HUDEP-2 (cell line): ENCODE results near the gene GPR171.
"Not testable (repeated sequence)": the region's sequence is repeated elsewhere in the genome, so short reads cannot be mapped to it uniquely, and the experiment has no call there.

Experiments
- DNase-seq, 76 experiments: peaks; one replicate each; lab custom pipeline; 2025; ENCODE audit not compliant: unreplicated experiment in 76 of 76; lab: John Stamatoyannopoulos, UW

GPR171 gene, protein sequence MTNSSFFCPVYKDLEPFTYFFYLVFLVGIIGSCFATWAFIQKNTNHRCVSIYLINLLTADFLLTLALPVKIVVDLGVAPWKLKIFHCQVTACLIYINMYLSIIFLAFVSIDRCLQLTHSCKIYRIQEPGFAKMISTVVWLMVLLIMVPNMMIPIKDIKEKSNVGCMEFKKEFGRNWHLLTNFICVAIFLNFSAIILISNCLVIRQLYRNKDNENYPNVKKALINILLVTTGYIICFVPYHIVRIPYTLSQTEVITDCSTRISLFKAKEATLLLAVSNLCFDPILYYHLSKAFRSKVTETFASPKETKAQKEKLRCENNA

DNA sequence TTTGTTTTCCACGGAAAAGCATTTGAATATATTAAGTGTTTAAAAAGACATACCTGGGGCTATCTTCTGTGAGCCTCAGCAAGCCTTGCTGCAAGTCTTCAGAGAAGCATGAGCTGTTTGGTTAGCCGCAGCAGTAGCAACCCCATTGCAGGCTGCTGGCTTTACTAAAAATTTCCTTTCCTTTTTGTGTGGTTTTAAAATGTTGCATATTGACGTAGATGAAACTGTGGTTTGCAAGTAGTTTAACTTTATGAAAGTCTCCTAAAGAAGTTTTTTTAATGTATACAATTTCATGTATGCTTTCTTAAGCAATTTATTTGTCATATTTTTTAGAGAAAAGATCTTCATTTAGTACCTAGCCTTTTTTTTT, at the start of gene GPR171:
GPR171 (minus strand) TSS at position 166 of the 370 bp plus-strand sequence. CDS start 3,830 bp downstream, outside the sequence.
- no peak for DNase-seq

DNA sequence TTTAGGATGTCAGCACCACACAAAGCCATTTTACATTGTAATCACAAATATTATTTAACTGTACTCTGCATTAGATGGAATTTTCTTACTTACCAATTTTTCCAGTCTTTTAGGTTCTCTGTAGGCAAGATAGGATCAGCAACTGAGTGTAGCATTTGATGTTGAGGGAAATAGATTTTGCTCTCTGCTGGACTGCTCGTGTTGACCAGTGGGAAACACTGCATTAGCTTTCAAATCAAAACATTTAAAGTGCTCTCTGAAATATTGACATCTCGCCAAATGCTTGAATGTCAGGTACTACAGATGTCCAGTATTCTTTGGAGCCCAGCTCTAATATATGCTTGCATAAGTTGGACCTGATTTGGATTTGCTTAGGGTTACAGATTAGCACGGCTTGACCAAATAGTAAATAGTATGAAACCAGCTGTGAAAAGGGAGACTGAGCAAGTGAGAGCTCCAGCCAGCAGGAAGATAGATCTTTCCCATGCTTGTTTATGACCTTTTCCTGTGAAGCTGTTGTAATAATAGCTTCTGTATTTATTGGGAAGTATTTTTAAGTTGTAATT, 45.8 kb upstream of the GPR171 start:
- DNase-seq, result no peak

DNA sequence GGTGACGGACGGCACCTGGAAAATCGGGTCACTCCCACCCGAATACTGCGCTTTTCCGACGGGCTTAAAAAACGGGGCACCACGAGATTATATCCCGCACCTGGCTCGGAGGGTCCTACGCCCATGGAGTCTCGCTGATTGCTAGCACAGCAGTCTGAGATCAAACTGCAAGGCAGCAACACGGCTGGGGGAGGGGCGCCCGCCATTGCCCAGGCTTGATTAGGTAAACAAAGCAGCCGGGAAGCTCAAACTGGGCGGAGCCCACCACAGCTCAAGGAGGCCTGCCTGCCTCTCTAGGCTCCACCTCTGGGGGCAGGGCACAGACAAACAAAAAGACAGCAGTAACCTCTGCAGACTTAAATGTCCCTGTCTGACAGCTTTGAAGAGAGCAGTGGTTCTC, 39.0 kb upstream of the GPR171 start:
- DNase-seq, result not testable (repeated sequence)

DNA sequence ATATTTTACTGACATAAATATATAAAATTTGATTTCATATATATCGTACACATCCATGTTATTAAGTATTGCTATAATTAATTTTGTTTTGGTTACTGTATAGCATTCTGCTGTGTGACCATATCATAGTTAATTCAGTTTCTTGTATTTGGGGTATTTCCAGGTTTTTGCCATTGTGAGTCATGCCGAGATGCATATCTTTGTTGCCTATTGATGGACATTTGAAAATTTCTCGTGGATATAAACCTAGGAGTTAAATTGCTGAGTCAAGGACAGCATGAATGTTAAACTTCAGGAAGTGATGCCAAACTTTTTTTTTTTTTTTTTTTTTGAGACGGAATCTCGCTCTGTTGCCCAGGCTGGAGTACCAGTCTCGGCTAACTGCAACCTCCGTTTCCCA, 33.7 kb upstream of the GPR171 start:
- no peak for DNase-seq

DNA sequence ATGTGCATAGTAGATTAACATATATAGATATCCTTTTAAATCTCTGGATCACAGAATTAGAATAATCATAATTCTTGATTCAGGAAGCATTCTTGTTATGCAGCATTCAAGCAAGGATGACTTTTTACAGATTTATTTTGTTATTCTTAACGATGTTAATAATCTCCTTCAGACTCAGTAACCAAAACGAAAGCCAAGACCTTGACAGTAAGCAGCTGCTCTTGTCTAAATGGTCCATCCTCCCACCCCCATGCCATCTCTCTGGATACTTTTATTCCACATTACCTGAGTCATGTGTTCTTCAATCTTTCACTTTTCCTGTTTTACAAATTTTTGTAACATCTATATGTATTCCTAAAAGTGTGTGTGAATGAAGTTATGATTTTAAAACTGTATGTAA, 33.3 kb upstream of the GPR171 start:
- no peak for DNase-seq

DNA sequence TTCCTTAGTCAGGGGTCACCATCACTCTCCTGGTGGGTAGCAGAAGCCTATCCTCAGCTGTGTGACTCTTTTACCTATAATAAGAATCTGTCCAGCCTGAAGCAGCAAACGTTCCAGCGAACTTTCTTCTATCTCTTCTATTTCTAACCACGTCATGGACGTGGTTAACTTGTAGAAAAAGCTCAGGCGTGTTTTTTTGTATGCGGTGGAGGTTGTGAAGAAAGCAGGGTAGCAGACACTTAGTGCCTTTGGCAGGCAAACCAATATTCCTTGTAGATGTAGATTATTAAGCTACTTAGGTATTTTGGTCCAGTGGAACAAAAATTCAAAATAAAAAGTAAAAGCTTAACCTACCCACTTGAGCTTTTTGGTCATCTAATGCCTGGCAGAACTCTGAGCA, 31.8 kb upstream of the GPR171 start:
- no peak for DNase-seq

DNA sequence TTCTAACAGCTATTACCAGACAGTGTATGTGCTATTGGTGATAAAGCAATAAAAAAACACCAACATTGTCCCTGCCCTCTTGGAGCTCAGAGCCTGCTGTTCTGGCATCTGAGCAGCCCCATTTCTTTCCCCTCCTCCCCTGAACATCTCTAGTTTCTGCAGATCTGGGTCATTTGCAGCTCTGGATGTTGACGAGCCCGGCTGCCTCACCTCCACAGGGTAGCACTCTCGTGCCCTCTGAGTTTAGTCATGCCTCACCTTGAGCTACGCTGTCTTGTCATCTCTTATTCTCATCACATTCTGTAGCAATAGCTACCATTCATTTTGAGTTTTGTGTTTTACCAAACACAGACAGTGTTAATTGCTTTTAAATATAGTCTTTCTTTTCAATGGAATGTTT, 30.0 kb upstream of the GPR171 start:
- no peak for DNase-seq

DNA sequence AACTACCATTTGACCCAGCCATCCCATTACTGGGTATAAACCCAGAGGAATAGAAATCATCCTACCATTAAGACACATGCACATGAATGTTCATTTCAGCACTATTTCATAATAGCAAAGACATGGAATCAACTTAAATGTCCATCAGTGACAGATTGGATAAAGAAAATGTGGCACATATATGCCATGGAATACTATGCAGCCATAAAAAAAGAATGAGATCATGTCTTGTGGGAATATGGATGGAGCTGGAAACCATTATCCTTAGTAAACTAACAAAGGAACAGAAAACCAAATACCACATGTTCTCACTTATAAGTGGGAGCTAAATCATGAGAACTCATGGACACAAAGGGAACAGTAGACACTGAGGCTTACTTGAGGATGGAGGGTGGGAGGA, 29.4 kb upstream of the GPR171 start:
- not testable (repeated sequence) for DNase-seq

DNA sequence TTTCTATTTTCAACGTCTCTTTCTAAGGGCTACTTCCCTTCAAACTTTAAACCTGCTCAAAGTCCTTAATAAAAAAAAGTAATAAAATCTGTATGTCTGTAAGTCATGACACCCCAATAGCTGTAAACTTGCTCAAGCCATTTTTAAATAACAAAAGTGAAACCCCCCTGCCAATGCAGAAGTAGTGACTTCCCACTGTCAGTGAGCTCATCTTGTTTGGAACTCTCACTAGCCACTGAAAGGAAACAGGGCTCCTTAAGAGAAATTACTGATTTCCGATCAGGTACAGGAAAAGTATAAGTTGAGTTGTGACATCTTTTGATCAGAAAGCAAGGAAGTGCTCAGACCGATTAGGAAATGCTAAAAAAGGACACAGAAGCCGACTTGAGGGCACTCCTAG, 27.6 kb upstream of the GPR171 start:
- DNase-seq, result no peak

DNA sequence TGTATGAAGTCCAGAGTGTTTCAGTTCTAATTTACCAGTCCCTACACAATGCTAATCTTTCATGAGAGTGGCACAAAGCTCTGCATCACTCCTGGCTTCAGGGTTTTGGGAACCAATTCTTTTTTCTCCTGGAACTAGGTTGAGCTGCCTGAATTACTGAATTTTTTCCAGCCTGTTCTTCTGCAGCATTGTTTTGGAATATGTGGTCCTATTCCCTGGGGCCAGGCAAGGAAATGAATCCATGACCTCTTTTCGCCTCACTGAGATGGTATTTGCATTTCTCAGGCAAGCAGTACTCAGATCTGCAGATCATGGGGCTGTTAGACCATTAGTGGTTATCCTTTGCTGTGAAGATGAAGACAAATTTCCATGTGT, 25.6 kb upstream of the GPR171 start:
- no peak for DNase-seq

DNA sequence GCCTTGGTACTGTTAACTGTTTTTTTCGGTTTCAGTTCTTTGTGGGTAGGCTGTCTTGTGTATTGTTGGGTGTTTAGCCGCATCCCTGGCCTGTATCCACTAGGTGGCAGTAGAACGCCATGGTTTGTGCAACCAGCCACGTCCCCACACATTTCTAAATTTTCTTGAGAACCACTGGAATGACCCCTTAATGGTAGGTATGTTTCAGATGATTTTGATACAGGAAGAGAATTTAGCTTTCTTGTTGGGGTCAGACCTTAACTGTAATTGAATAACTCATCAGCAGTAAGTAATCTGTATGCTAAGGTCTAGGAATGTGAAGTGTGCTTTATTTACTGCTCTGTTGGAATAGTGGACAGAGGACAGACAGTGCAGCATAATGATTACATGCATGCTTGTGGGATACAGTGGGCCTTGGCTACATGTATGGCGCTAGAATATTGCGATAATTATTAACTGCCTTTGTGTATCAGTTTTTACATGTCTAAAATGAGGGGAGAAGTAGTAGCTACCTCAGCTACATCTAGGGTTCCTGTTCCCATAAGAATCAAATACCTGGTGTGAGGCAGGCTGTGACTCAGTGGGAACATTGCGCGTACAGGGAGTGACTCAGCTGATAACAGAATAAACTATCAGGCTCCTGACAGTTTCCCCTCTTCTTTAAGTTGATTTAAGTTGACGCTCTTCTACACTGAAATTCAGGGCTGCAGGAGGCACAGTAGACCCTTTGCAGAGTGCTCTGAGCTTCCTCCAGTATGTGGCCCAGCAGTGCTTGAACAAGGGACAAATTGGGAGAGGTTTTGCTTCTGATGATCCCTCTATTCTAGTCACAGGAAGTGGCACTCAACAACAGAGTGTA, 25.0 kb upstream of the GPR171 start:
- peak in 52 of 76 experiments; percentile 1 to 71 (median 28) for DNase-seq

DNA sequence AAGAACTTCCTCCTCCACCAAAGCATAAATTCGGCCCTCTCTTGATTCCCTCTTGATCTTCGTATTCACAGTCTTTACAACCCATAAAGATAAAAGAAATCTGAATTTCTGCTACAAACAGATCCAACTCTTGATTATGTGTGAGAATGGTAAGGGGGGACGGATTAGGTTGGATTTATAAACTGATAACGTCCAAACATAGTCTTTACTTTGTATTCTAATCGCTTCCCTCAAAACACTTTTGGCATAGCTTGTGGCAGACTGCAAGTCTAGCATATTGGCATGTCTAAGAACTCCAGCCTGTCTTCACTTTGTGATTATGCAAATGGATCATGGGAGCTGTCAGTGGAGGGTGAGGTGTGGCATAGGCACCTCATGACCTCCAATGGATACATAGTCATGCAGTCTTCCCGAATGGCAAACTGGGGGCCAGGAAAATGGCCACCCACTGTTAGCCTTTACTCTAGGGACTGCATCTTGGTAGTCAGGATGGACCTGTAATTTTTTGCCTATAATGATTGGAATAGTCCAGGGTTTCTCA, 24.3 kb upstream of the GPR171 start:
- no peak for DNase-seq

DNA sequence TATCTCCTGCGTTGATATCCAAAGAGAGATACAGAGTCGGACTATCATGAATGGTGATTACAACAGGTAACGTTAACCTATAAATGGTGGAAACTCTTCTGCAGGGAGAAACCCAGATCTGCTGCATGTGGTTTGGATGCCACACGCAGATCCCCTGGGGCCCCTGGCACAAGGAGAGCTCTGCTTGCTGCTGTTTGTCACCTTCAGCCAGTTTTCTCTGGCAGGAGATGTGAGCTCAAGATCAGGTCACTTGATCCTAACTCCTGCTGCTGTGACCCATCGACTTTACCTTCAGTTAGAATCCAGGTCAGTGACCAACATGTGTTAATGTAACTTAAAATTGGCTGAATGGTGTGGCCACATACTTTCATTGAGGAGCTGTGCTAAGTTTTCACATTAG, 23.8 kb upstream of the GPR171 start:
- DNase-seq, result no peak

DNA sequence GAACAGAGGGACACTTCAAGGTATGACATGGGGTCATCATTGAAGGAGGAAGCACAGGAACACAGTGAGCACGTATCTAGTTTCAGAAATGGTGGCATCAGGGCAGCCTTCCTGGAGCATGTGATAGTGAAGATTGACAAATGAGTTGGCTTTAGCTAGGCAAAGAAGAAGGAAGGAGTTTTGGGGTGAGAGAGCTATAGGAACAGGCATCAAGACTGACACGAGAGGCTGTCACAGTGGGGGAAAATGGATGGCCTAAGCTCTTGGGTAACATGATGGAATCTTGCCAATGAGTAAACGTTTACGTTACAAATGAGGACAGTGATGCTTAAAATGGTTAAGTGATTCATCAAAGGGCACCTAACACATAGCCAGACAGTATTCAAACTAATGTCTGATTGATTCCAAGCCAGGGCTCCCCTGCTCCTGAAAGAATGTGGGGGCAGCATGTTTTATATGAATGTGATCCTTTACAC, 23.1 kb upstream of the GPR171 start:
- DNase-seq, result no peak

DNA sequence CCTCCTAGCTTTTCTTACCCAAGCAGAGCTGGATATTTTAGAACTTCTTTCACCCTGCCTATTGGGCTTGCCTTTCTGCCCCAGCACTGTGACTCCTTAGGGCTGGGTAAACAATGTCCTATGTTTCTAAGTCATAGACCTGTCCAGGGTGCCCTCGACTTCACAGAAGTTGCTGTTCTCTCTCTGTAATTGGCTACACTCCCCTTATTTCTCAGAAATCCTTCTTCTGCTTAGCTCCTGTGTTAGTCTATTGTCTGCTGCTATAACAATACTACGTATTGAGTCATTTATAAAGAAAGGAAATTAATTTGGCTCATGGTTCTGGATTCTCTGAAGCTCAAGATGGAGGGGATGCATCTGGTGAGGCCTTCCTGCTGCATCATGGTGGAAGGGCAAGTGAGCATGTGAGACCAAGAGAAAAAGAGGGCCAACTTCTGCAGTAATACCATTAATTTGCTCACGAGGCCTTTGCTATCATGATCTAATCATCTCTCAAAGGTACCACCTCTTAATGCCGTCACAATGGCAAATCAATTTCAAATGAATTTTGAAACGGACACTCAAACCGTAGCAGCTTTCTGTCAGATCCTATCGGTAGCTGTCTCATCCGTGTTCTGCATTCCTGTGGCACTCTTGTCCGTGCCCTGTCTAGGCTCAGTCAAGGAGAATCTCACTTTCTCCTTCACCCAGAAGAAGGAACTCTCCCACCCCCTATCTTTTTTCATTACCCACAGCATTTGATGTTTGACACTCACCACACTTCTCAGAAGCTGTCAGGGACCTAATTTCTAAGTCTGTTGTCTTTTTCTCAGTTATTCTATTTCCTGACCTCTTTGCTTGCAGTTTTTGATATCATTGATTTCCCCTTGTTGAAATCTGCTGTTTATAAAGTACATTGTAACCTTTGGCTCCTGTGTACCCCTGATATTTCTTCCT, 22.3 kb upstream of the GPR171 start:
- no peak for DNase-seq

DNA sequence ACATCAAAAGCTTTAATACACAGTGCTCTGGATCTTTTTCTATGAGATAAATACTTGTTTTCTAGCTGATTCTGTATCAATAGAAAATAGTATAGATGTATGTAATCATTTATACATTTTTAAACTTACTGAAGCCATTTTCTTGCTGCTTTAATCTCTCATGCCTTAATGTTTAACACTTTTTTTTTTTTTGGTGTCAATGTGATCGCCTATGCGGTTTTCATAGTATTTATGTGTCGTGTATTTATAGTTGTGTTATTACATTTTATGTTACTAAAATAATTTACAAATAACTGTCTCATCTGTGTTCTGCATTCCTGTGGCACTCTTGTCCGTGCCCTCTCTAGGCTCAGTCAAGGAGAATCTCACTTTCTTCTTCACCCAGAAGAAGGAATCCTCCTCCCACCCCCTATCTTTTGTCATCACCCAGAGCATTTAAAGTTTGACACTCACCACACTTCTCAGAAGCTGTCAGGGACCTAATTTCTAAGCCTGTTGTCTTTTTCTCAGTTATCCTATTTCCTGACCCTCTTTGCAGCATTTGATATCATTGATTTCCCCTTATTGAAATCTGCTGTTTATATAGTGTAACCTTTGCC, 21.4 kb upstream of the GPR171 start:
- DNase-seq, result no peak

DNA sequence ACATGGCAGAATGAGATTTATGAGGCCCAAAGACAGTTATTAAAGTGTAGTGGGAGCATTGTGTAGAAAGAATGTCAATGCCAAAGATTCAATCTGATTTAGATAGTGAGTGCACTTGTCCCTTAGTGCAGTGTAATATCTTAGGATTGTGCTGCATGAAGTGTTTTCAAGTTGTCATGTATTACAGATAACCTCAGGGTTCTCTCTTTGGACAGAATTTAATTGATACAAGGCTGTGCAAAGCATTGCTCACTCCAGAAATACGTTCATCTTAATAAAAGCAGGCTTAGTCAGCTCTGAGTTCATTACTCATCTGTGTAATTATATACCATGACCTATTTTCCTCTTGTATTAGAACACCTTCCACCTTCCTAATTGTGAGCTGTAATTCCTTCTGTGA, 16.0 kb upstream of the GPR171 start:
- DNase-seq, result no peak

DNA sequence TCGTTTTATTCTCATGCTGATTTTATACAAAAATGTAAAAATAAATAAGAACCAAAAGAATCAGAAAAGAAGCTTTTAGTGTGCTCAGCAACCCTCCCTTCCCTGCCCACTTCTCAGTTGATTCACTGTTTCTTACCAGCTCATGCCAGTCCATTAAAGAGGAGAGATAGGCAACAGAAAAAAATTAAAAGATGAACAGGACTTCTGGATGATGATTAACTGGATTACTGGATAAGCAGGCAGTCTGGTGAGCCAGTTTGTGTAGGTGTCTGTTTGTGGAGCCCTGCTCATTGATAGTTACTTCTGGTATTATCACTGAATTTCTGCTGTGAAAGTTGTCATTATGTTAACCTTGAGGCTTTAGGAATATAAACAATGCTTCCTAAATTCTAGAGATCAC, 15.1 kb upstream of the GPR171 start:
- no peak for DNase-seq

DNA sequence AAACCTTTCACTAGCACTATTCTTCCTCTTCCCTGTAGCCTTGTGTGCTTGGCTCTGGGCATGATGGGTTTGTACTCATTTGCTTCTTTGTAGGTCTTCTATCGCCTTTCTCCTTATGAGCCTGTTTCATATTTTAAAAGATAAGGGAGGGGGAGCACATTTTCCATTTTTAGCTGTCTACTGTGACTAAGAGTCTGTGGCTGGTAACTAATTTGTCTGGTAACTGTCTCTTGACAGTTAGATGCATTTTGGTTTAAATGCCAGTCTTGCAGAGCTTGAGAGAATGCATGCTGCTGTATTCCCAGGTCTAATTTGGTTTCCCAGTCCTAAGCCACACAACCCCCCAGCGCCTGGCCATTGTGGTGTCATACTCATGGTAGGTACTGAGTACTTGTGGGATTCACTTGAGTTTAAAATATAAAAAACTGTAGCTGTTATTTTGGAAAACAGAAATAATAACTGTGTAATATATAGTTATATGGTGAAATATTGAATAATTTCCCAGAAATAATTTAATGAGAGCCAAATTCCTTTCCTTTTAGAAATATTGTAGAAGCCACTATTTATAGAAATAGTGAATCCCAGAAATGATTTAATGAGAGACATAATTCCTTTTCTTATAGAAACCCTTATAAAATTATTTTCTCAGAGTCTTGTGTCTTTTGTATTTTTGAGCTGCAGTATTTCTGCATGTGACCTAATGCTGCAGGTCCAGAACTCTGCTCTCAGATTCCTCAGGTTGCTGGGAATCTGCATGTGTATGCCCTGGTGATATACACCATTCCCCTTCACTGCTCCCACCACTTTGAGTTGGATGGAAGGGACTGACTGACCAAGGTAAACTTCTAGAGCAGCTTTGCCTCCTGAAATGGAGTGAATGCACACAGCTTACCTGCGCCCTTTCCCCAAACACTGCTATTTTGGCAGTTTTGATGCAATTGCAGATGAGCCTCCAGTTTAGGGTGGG, 13.9 kb upstream of the GPR171 start:
- no peak for DNase-seq
